GM21786 (cell line): ENCODE results near the gene ALPG.
"Not testable (repeated sequence)": the region's sequence is repeated elsewhere in the genome, so short reads cannot be mapped to it uniquely, and the experiment has no call there.

Source experiments
- ATAC-seq: cut with Tn5 transposase; IDR thresholded peaks from one replicate; pipeline ENCODE4 v1.9.1; 2021; ENCODE audit not compliant: unreplicated experiment

The ALPG gene

GRCh38 chr2:232438951-232439757, 32.5 kb downstream of the ALPG start:
- ATAC-seq, result no peak

- no peak for ATAC-seq
Observed at GRCh38 chr2:232439758-232440135, 33.1 kb downstream of the ALPG start.

- ATAC-seq, result peak; percentile 79
Observed at GRCh38 chr2:232440220-232441018, 33.8 kb downstream of the ALPG start.

GRCh38 chr2:232441147-232441651, 34.6 kb downstream of the ALPG start:
- no peak for ATAC-seq

- ATAC-seq, result not testable (repeated sequence)
Observed at GRCh38 chr2:232441922-232442321, 35.3 kb downstream of the ALPG start.

- not testable (repeated sequence) for ATAC-seq
Observed at GRCh38 chr2:232442431-232442830, 35.8 kb downstream of the ALPG start.

GRCh38 chr2:232443047-232443446, 36.4 kb downstream of the ALPG start:
- ATAC-seq, result not testable (repeated sequence)

GRCh38 chr2:232443669-232444408, 37.2 kb downstream of the ALPG start:
- not testable (repeated sequence) for ATAC-seq

GRCh38 chr2:232444409-232445148, 37.9 kb downstream of the ALPG start:
- ATAC-seq, result no peak

- ATAC-seq, result not testable (repeated sequence)
Observed at GRCh38 chr2:232445149-232445885, 38.7 kb downstream of the ALPG start.

GRCh38 chr2:232446266-232446777, 39.7 kb downstream of the ALPG start:
- ATAC-seq, result not testable (repeated sequence)

GRCh38 chr2:232447091-232447620, 40.5 kb downstream of the ALPG start:
- no peak for ATAC-seq

GRCh38 chr2:232447638-232448303, 41.1 kb downstream of the ALPG start:
- ATAC-seq, result no peak

GRCh38 chr2:232448304-232448690, 41.7 kb downstream of the ALPG start:
- ATAC-seq, result no peak

- ATAC-seq, result no peak
Observed at GRCh38 chr2:232449964-232450363, 43.3 kb downstream of the ALPG start.

GRCh38 chr2:232451645-232452044, 45.0 kb downstream of the ALPG start:
- ATAC-seq, result not testable (repeated sequence)

GRCh38 chr2:232454630-232455029, 48.0 kb downstream of the ALPG start:
- ATAC-seq, result no peak

GRCh38 chr2:232455426-232456255, 49.0 kb downstream of the ALPG start, which contains the start of gene ALPI:
TSS of gene ALPI (plus strand) at chr2:232456153. CDS start at chr2:232456200, 47 bp downstream.
- ATAC-seq, result no peak
